GOT3 (cell line): ENCODE data around the gene ATAD2B.

Experiments used
- DNase-seq: peaks from one replicate; lab custom pipeline; 2025; ENCODE audit warnings: mixed read lengths; lab: John Stamatoyannopoulos, UW

ATAD2B gene

DNA sequence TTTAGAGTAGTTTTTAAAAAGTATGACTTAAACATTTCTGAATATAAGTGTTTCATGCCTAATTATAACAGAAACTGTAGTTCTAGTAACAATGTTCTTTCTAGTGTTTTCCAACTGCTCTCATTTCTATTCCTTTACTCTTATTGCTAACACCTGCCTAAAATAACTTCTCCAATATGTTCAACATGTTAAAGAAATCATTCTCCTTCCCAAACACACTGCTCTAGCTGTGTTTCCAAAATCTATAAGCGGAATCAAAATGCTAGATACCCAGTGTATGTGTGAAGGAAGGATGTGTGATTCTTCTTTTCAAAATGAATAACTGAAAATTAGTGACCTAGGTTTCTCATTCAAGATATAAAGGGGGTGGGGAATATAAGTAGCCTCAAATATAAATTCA is 89.1 kb downstream of the ATAD2B start:
- no peak for DNase-seq

- no peak for DNase-seq
Measured at GRCh38 chr2:23836971-23837565, 89.9 kb downstream of the ATAD2B start.

DNA sequence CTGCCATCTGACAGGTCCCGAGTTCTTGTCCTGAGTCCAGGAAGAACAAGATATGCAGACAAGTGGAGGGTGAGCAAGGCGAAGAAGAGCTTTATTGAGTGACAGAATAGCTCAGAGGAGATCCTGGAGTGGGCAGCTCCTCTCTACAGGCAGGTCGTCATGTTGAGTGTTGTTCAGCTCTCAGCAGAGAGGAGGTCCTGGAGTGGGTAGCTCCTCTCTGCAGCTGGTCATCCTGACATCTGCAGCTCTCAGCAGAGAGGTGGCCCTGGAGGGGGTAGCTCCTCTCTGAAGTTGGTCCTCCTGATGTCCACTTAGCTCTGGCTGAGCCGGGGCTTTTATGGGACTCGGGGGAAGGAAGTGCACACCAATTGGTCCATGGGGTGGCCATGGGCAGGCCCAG is 90.4 kb downstream of the ATAD2B start:
- DNase-seq, result no peak

- no peak for DNase-seq
Measured at GRCh38 chr2:23835988-23836387, 90.9 kb downstream of the ATAD2B start.

DNA sequence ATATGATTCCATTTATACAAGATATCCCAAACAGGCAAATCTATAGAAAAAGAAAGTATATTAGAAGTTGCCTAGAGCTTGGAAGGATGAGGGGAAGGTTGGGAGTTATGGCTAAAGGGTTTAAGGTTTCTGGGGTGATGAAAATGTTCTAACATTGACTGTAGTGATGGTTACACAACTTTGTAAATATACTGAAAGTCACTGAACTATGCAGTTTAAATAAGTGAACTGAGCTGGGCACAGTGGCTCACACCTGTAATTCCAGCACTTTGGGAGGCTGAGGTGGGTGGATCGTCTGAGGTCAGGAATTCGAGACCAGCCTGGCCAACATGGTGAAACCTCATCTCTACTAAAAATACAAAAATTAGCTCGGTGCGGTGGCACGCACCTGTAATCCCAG is 91.5 kb downstream of the ATAD2B start:
- no peak for DNase-seq

DNA sequence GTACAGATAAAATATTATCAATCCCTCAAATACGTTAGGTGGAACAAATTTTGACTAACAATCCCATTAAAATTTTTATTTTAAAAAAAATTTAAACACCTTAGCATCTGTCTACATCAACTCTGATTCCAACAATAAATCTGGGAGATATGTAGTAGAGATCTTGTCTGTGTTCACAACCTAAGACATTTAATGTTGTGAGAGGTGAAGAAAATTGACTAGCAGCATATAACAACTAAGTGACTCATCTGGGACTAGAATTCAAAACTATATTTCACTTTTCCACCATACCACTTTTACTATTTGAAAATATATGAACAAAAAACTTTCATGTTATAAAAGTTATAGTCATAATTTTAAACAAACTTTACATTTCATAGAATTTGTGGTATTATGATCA is 97.9 kb downstream of the ATAD2B start:
- no peak for DNase-seq

- DNase-seq, result no peak
Measured at GRCh38 chr2:23828256-23828980, 98.5 kb downstream of the ATAD2B start.

DNA sequence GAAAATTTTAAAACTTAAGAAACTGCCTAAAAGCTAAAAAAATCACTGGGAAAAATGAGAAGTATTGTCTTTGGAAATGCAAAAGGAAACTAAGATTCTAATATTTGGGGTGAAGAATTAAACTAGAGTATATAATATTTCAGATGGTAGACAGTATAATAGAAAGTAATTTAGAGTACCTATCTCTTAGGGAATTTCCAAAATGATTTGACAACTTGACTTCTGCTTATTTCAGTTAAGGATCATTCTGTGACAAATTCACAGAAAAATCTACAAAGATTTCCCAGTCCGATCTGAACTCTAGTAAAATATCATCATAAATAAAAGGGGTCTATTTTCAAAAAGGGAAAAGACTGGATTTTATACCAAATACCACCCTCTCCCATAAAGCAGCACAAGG is 99.6 kb downstream of the ATAD2B start:
- no peak for DNase-seq

DNA sequence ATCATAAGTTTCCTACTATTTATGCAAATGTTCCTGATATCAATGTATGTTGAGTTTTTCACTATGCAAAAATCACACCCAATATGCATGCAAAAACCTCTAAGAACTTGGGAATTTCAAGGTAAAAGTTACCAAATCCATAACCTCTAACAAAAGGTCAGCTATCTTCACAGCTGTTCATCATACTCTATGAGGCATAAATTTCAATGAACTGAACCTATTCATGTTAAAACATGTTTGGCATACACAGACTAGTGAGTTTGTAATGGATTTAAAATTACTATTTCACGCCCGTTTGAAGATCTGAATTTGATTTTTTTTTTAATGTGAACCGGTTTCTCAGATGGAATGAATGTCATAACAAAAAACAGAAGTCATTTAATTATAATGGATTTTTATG is 100.2 kb downstream of the ATAD2B start:
- no peak for DNase-seq

- no peak for DNase-seq
Measured at GRCh38 chr2:23826040-23826439, 100.9 kb downstream of the ATAD2B start.

DNA sequence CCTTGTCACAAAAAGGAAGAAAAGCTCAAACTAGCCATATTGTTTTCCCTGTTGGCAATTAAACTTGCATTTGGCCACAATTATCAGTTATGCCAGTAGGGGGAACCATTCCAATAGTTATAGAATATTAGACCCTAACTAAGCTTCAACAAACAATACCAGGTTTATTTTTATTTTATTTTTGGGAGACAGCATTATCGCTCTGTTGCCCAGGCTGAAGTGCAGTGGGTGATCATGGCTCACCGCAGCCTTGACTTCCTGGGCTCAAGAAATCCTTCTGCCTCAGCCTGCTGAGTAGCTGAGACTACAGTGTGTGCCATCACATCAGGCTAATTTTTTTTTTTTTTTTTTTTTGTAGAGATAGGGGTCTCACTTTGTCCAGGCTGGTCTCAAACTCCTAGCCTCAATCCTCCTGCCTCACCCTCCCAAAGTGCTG is 102.1 kb downstream of the ATAD2B start:
- DNase-seq, result no peak

GRCh38 chr2:23823863-23824262 is 103.1 kb downstream of the ATAD2B start:
- DNase-seq, result no peak

- no peak for DNase-seq
Measured at GRCh38 chr2:23814963-23815362, 112.0 kb downstream of the ATAD2B start.

DNA sequence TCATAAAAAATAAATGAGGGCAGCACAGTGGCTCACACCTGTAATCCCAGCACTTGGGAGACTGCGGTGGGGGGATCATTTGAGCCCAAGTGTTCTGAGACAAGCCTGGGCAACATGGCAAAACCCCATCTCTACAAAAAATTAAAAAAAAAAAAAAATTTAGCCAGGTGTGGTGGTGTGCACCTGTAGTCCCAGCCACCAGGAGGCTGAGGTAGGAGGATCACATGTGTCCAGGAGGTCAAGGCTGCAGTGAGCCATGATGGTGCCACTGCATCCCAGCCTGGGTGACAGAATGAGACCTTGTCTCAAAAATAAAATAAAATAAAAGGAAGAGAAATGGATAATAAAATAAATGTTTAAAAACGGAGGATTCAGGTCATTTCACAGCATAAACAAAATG is 113.5 kb downstream of the ATAD2B start:
- DNase-seq, result no peak

- DNase-seq, result no peak
Measured at GRCh38 chr2:23809150-23809549, 117.8 kb downstream of the ATAD2B start.

GRCh38 chr2:23806665-23807249 is 120.2 kb downstream of the ATAD2B start:
- DNase-seq, result no peak

DNA sequence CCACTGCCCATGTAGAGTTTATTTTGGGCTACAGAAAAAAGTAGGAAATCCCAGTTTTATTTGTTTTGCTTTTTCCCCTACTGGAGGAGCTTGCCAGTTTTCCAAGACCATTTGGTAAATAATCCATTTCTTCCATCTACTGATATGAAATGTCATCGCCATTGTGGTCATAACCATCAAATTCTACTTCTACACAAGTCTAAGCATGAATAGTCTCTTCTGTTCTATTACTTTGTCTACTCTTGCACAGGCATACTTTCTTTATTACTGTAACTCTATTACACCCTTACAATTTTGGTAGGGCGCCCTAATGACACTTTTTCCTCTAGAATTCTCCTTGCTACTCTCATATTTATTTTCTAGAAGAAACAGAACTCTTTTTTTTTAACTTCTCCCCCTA is 120.7 kb downstream of the ATAD2B start:
- DNase-seq, result no peak

- no peak for DNase-seq
Measured at GRCh38 chr2:23803965-23804542, 122.9 kb downstream of the ATAD2B start.

DNA sequence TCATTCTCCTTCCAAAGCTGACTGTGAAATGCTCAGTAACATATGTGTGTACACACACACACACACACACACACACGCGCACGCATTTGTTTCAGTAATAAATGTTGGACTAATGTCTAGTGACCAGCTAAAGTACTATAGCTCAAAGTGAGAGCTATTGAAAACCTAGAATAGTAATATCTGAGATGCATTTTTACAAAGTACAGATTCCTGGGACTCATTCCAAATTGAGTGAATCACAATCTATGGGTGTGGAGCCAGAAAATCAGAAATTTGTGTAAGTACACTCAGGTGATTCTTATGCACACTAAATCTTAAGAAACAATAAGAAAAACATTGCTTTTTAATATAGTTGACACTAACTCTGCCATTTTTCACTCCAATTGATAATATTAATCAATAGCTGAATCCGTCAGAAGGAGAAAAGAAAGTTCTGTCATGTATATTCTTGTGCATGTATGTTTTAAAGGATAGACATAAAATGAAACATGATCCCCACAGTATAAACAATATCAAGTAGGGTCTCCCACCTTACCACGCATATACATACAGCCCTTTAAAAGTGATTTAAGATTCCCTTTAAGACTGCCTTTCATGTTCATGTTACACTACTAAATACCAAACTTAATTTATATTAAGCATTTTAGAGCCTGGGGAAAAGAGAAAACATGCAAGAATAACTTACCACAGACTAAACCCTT is 123.5 kb downstream of the ATAD2B start:
- DNase-seq, result no peak

- no peak for DNase-seq
Measured at GRCh38 chr2:23801396-23801795, 125.5 kb downstream of the ATAD2B start.

DNA sequence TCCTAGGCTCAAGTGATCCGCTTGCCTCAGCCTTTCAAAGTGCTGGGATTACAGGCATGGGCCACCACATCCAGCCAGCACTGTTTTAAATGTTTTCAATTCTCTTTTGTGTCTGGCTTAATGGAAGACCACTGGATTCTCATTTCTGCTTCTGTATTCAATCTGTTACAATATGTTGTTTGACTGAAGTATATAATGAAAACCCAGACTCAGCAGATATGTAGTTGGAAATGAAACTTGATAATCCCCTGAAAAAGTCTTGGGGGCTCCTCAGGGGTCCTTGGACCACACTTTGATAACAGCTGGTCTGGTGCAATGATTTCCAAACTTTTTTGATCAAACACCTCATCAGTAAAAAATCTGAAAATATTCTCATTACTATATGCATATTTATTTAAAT is 132.7 kb downstream of the ATAD2B start:
- no peak for DNase-seq

- no peak for DNase-seq
Measured at GRCh38 chr2:23793476-23793875, 133.4 kb downstream of the ATAD2B start.

- DNase-seq, result no peak
Measured at GRCh38 chr2:23791030-23791429, 135.9 kb downstream of the ATAD2B start.
